Activated CD4-positive, alpha-beta T cell treated with anti-CD3 and anti-CD28 coated beads, Interleukin-2, amount 50 U/mL, for 24 hours (primary cell): ENCODE results near the gene DRD5.
"Not testable (repeated sequence)": the region's sequence is repeated elsewhere in the genome, so short reads cannot be mapped to it uniquely, and the experiment has no call there.

Experiments used
- DNase-seq, 2 donors: peaks; one replicate each; pipeline ENCODE4 v3.0.0-alpha.2; 2020; ENCODE audit warnings: low read depth in 1 of 2, low spot score in 1 of 2

The DRD5 gene

DNA sequence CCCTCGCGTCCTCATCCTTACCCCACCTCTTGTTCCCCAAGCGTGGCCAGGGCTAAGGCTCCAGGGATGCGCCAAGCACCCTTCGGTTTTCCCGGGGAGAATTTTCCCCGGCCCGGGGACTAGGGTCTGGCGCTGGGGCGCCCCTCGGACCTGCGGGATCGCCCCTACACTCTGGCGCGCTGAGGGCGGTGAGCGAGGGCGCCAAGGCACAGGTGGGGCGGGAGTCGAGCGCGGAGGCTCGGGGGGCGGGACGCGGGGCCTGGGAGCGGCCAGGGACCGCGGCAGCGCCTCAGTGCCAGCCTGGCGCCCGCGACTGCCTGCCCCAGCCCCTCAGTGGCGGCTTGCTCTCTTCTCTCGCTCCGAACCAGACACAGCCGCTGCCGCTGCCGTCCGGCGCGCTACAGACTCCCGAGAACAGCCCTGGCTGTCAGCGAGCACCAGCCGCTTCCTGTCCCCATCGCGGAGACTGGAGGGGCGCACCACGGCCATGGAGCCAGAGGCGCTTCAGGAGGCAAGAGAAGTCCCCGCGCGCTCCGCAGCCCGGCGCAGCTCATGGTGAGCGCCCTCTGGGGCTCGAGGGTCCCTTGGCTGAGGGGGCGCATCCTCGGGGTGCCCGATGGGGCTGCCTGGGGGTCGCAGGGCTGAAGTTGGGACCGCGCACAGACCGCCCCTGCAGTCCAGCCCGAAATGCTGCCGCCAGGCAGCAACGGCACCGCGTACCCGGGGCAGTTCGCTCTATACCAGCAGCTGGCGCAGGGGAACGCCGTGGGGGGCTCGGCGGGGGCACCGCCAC lies at the start of gene DRD5:
DRD5 (plus strand) TSS at position 292 of the 793 bp plus-strand sequence; CDS start at position 688, 396 bp downstream.
- no peak for DNase-seq

DNA sequence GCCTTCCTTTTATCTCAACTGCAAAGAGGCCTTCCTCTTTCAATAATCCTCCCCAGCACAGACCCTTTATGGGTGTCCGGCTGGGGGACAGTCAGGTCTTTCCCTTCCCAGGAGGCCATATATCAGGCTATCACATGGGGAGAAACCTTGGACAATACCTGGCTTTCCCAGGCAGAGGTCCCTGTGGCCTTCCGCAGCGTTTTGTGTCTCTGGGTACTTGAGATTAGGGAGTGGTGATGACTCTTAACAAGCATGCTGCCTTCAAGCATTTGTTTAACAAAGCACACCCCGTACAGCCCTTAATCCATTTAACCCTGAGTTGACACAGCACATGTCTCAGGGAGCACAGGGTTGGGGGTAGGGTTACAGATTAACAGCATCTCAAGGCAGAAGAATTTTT lies 49.2 kb upstream of the DRD5 start:
- not testable (repeated sequence) for DNase-seq

DNA sequence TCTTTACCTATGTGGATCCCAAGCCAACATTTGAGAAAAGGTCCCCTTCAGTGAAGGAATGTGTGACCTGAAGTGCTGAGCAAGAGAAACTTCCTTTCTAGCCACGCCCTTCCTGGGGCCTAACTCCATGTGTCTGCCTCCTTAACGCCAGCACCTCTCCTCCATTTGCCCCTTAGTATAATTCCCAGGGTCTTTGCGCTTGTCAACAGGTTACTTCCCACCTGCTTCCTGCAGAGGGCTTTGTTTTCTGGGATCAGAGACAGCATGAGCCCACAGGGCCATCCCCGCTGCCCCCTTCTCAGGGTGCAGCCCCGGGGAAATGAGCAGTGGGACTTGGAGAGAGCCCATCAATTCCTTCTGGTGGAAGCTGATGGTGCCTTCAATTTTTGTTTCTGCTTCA lies 45.9 kb upstream of the DRD5 start:
- no peak for DNase-seq

DNA sequence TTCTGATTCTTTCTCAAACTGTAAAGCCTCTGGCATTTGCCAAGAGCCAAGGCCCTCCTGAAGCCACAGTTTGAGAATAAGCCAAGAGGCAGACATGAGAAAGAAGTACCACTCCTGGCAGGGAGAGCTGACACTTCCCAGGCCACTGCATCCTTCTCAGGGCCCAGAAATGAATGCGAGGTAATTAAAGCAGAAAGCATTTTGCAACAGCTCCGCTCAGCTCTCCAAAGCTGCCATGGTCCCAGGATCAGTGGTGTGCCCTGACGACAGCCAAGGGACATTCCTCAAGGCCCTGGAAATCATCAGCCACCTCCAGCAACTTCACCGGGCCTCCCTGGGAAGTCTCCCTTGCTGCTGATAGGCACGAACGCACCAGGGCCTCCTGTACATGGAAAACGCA lies 44.2 kb upstream of the DRD5 start:
- not testable (repeated sequence) for DNase-seq

DNA sequence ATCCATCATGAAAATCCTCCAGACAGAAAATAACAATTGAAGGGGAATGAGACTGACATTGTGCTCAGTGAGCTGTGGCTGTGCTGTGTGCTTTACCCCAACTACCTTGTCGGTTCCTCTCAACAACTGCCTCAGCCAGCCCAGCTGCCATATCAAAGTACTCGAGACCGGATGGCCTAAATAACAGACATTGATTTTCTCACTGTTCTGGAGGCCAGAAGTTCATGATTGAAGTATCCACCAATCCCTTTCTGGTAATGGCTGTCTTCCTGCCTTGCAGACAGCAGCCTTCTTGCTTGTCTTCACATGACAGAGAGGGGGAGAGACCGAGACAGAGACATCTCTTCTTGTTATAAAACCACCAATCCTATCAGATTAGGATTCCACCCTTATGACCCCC lies 37.6 kb upstream of the DRD5 start:
- DNase-seq = not testable (repeated sequence)

DNA sequence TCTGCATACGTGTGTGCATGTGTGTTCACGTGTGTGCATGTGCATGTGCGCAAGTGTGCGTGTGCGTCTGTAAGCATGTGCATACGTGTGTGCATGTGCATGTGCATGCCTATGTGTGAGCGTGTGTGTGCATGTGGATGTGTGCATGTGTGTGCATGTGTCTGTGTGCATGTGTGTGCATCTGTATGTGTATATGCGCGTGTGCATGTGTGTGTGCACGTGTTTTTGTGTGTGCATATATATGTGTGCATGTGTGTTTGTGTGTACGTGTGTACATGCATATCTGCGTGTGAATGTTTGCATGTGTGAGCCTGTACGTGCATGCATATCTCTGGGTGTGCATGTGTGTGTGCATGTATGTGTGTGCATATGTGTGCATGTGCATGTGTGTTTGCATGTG lies 35.7 kb upstream of the DRD5 start:
- no peak for DNase-seq

DNA sequence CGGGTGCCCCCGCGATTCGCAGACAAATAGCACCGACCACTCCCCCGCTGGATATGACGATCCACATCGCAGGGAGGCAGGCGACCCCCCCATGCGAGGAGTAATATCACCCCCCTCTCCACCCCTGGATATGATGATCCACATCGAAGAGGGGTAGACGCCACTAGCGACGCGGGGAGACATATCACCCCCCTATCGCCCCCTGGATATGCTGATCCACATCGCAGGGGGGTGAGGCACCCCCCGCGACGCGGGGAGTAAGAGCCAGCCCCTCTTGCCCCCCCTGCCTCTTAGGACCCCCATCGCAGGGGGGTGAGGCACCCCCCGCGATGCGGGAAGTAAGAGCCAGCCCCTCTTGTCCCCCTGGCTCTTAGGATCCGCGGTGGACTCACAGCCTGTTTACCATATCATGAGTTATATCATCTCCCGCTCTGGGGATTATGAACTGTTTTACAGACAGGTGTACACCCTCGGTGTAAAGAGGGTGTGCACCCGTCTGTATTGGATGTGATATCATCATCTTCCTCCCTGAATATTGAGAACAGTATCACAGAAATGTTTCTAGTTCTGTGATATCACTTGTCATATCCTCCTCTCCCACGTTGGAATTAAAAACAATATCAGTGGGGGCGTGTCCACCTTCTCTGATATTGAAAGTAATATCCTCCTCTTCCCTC lies 22.7 kb upstream of the DRD5 start:
- no peak for DNase-seq

DNA sequence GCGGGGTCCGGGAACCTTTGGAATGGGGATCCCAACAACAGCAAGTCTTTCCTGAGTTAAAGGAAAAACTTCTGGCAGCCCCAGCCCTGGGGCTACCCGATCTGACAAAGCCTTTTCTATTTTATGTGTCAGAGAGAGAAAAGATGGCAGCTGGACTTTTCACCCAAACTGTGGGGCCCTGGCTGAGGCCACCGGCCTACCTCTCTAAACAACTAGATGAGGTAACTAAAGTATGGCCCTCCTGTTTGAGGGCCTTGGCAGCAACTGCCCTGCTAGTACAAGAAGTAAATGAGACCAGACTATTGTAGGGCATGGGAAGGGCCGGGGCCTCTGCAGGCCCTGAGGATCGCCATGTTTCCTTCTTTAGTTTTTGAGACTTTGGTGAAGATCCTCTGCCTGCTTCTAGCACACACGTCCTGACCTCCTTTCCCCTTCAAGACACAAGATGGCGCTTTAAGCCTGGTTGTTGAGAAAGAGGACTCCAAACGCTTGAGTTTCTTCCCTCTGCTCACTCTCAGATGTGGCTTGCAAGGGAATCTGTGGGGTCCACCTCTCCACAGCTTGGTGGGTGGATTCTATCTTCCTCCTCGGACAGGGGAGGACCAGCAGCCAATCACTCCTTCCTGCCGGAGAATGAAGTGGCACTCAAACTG lies 18.5 kb upstream of the DRD5 start:
- DNase-seq = peak in 1 of 2 donors; percentile 14

DNA sequence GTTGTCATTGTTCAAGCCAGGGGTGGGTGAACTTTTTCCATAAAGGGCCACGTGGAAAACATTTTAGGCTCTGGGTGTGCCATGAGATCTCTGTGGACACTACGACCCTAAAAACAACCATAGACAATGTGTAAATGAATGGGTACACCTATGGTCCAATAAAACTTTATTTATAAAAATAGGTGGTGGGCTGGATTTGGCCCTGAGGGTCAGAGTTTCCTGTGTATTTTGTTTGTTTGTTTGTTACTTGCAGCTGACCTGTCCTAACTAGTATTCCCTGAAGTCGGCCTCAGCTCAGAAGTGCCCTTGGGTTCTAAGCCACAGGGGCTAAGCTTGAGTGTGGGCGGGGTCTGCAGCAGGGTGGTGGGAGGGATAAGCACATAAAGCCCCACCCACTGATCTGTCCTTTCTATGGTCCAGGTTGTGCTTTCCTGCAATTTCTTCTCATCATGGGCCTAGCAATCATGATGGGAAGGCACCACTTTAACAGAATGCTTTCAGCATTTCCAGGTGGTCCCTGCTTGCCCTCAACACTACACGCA lies 17.2 kb upstream of the DRD5 start:
- DNase-seq = no peak

DNA sequence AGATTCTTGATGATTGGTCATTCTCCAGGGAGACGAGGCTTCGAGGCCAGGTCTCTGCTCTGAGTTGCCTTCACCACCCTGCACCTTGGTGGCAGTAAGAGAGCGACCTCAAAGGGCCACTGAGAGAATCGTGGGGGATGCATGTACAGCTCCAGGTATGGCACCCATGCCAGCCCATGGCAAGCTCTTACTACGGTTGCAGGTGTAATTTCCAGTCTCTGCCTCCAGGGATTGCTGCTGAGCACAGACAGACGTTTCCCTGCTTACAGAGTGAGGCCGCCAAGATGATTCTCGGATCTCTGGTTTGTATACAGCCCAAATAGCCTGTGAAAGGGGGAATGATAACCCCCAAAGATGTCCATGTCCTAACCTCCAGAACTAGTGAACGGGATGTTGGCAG lies 16.3 kb upstream of the DRD5 start:
- DNase-seq = no peak

DNA sequence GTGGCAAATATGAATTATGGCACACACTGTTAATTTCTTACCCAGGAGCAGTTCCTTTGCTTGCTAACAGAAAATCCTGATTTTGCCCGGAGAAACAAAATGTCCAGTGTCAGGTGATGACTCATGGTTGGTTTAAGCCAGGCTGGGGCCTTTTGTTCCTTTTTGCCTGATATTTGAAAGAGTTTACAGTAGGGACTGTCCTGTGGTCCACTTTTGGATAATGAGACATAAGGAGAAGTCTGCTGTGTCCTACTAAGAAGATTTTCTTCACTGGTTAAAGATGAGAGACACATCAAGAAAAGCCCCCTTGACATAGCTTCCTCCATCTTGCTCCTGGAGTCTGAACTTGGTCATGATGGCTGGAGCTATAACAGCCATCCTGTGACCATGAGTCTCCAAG lies 12.1 kb upstream of the DRD5 start:
- no peak for DNase-seq

DNA sequence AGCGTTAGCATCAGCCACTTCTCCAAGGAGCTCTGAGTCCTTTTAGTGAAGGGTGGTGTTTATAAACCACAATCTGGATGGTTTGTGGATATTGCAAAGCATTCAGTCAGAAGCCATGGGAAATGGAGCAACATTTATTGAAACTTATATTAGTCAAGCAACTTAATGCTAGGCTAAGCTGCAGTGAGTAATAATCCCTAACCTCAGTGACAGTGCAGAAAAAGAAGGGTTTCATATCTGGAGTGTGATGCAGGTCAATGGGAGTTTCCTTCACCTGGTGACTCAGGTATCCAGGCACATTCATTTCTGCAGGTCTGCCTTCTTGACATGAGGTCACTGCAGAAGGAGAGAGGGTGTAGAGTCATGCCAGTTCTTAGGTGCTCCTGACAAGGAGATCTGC lies 10.4 kb upstream of the DRD5 start:
- DNase-seq = no peak

DNA sequence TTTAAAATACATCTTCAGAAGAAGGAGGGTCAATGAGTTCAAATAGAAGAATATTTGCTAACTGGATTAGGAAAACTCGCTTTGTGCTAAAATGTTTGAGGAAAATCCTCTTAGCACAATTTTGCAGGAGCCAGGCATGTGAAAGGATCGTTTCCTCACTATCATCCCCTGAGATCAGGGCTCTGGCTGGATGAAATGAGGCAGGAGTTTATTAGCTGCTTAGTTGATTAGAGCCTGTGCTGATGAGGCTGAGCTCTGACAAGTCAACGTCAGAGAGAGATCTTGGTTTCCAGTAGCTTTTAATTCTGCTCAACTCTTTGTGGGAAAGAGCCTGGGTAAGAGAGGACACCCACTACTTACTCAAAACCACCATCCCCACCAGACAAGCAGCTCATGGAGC lies 8.0 kb upstream of the DRD5 start:
- DNase-seq = no peak

DNA sequence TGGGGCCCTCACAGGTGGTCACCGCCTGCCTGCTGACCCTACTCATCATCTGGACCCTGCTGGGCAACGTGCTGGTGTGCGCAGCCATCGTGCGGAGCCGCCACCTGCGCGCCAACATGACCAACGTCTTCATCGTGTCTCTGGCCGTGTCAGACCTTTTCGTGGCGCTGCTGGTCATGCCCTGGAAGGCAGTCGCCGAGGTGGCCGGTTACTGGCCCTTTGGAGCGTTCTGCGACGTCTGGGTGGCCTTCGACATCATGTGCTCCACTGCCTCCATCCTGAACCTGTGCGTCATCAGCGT lies 652 bp downstream of the DRD5 start:
- DNase-seq = no peak

DNA sequence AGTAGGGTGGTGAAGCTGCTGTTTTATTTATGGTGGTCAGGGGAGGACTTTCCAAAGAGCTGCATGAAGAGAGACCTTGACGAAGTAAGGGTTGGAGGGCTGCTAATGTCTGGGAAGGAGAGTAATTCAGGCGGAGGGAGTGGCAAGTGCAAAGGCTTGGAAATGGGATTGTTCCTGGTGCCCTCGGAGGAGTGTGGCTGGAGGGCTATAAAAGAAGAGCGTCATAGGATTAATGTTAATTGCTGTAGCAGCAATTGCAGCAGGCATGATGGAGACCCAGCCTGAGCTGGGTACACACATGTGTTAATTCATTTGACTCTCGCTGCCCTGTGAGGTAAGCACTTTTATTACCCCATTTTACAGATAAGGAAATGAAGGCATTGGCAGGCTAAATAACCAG lies 4.5 kb downstream of the DRD5 start:
- DNase-seq = not testable (repeated sequence)

DNA sequence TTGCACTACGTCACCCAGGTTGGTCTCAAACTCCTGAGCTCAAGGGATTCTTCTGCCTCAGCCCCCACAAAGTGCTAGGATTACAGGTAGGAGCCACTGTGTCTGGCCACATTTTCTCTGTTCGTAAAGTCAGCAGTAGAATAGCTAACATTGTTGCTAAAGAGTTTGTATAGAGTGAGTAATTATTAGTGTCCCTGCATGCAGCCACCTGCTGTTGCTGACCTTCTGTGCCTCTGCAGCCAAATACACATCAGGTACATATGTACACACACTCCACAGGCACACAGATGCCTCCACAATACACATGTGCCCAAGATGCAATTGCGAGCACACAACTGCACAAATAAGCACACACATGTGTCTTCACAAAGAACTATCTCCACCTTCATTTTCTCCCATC lies 10.9 kb downstream of the DRD5 start:
- DNase-seq = no peak

DNA sequence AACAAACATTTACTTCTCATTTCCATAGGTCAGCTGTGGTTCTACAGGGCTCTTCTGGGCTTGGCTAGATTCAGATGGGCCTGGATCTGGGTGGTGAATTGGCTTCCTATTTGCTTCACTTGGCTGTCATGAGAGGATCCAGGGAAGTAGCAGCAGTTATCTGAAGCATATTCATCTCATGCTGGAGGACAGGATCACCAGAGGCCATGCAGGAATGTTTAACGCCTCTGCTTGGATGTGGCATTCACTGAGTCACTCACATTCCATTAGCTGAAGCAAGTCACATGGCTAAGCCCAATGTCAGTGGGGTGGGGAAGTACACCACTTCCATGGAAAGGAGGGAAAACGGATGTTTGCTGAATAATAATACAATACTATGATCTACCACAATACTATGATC lies 15.2 kb downstream of the DRD5 start:
- DNase-seq = not testable (repeated sequence)

DNA sequence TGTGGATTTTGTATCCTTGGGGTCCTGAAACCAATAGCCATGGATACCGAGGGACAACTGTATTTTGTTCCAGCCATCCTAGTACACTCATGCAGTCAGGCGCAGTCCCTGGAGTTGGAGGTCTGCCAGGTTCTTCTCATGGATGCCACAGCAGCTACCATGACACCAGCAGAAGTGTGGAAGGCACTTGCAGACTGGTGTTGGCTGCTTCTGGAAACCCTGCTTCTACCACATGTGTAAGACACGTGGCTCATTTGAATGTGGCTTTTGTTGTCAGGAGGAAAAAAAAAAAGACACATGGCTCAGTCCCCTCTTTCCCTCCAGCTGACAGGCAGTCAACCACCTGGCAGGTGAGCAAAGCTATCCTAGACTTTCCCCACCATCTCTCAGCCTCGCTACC lies 19.4 kb downstream of the DRD5 start:
- DNase-seq = no peak

DNA sequence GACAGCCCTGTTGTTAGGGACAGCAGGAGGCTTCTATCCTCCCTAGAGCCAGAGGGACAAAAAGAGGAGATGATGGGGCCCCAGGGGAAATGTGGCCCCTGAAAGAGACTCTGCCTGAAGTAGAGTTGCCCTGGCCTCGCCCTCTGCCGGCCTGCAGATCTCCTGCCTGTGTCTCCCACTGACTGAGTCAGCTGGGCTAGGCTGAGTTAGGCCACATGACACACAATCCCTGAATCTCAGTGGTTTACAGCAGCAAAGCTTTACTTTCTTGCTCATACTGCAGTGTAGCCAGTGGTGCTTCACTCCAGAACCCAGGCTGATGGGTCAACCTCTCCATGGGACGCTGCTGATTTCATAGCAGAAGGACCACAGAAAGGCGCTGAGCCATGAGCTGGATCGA lies 23.5 kb downstream of the DRD5 start:
- no peak for DNase-seq

DNA sequence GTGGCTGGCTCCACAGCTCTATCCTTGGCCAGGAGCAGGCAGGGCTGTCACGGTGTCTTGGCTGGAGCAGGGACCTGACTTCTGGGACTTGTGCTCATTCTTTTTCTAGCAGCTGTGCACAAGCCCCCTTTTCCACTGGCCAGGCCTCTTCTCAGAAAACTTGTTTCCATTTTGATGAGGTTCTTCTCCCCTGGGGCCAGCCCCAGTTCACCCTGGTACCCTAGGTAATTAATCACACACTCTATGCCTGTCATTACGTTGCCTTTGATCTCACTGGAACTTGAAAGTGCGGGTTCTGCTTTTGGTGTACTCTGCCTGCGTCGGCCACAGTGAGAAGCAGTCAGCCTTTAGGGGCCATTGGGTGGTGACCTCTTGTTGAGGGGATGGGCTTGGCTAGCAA lies 26.6 kb downstream of the DRD5 start:
- no peak for DNase-seq

DNA sequence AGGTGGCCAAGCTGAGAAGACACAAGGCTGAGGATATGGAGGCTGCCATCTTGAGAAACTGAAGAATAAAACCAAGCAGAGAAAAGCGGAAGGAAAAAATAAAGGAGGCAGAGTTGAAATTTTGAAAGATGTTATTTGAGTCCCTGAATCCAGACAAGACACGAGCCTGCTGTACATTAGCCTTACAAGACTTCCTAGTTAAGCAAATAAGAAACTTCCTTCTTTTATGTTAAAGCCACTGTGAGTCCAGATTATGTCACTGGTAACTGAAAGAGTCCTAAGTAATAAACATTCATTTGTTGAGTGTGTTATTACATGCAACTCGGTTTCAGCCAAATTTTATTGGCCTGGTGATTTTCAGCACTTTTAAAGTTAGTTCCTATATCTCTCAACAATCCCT lies 30.4 kb downstream of the DRD5 start:
- no peak for DNase-seq
